K562 (cell line): ENCODE measurements around the gene CD164. TPM values are rescaled to one million over a fixed set of nuclear protein-coding genes. Genes with fewer than 3 reads are reported as not detected.

Experiments used
- CXXC5 ChIP-seq: fragments of 250-450 bp; sonication (Bioruptor Pico); IDR thresholded peaks from 2 replicates; pipeline ENCODE4 v1.8.0; 2022; ENCODE audit warnings: inconsistent platforms, mild to moderate bottlenecking, moderate library complexity
- EP300 ChIP-seq: IDR thresholded peaks from 2 replicates; pipeline ENCODE4 v1.6.1; 2012; ENCODE audit warnings: low read length, improper control_type of control experiment
- ERF ChIP-seq: fragments of 450-650 bp; formaldehyde crosslinking; IDR thresholded peaks from 2 replicates; pipeline ENCODE4 v1.4.0; 2020; ENCODE audit warnings: mild to moderate bottlenecking, mixed read lengths
- FOXJ2 ChIP-seq: fragments of 200-800 bp; sonication (Bioruptor generic); IDR thresholded peaks from 2 replicates; pipeline ENCODE4 v1.6.1; 2016; ENCODE audit warnings: missing genetic modification characterization, missing compliant biosample characterization
- GATAD2A ChIP-seq: fragments of 450-650 bp; IDR thresholded peaks from 2 replicates; pipeline ENCODE4 v1.6.1; 2017
- HDAC2 ChIP-seq: fragments of 450-650 bp; IDR thresholded peaks from 2 replicates; pipeline ENCODE4 v1.6.1; 2016; ENCODE audit warnings: mild to moderate bottlenecking
- HDAC3 ChIP-seq: fragments of 450-650 bp; IDR thresholded peaks from 2 replicates; pipeline ENCODE4 v1.6.1; 2018; ENCODE audit warnings: borderline replicate concordance, mild to moderate bottlenecking, moderate library complexity; ENCODE audit not compliant: partially characterized antibody
- MNT ChIP-seq, 2 experiments: fragments of 450-650 bp; conservative IDR thresholded peaks; 2 replicates each; pipeline ENCODE4 v1.6.1; 2017; ENCODE audit warnings: mild to moderate bottlenecking in 2 of 2, moderate library complexity in 2 of 2
- RFX5 ChIP-seq: IDR thresholded peaks from 2 replicates; pipeline ENCODE4 v1.6.1; 2011; ENCODE audit warnings: low read depth, mild to moderate bottlenecking, improper control_type of control experiment, low read length
- SP1 ChIP-seq: sonication (generic); formaldehyde crosslinking; IDR thresholded peaks from 2 replicates; pipeline ENCODE4 v1.8.1; 2022; ENCODE audit warnings: mild to moderate bottlenecking, missing genetic modification reagents
- STAT5A ChIP-seq: IDR thresholded peaks from 2 replicates; pipeline ENCODE4 v1.6.1; 2012; ENCODE audit warnings: low read length, inconsistent platforms, borderline replicate concordance
- SUPT5H ChIP-seq: fragments of 450-650 bp; IDR thresholded peaks from 2 replicates; pipeline ENCODE4 v1.6.1; 2016
- TBL1XR1 ChIP-seq, 2 experiments: IDR thresholded peaks; 2 replicates each; pipeline ENCODE4 v1.6.1; 2012; ENCODE audit warnings: improper control_type of control experiment in 2 of 2, low read length in 2 of 2, mild to moderate bottlenecking in 1 of 2
- YY1 ChIP-seq, 3 experiments: IDR thresholded peaks; 2 replicates each; pipeline ENCODE4 v1.6.1; 2011; ENCODE audit warnings: low read length in 2 of 3, mild to moderate bottlenecking in 2 of 3, moderate library complexity in 2 of 3, borderline replicate concordance in 1 of 3, control low read depth in 1 of 3, low read depth in 1 of 3; ENCODE audit not compliant: insufficient read depth in 3 of 3, insufficient replicate concordance in 2 of 3, control insufficient read depth in 1 of 3, insufficient read length in 1 of 3; ENCODE audit errors: extremely low read depth in 1 of 3
- ZNF592 ChIP-seq: fragments of 450-650 bp; IDR thresholded peaks from 2 replicates; pipeline ENCODE4 v1.6.1; 2017; ENCODE audit warnings: antibody characterized with exemption, mild to moderate bottlenecking
- polyA plus RNA-seq, 8 experiments: library from polyadenylated mRNA; depleted of rRNA in 4 of 8; stranded (reverse) in 5 of 8; unstranded in 3 of 8; fragments of >200 nt; fragmentation: Nextera tagmentation in 2 of 8; fragmentation: Illumina TruSeq in 1 of 8; extraction: Ambion mirVana in 2 of 8; extraction: Trizol in 1 of 8; gene quantifications; 2 replicates each; pipeline versions ENCODE4 v1.2.1 to v1.2.3, GENCODE V29; 2011 to 2014; ENCODE audit warnings: inconsistent platforms in 1 of 8, missing spikeins in 1 of 8
- total RNA-seq, 7 experiments: library from RNA; depleted of rRNA in 6 of 7; stranded (reverse); fragments of >200 nt in 6 of 7; fragmentation: Illumina TruSeq in 2 of 7; extraction: Trizol in 2 of 7; gene quantifications; 2 replicates each; pipeline versions ENCODE4 v1.2.1 to v1.2.3, GENCODE V29; 2011 to 2021; ENCODE audit warnings: low replicate concordance in 1 of 7
- TF ChIP-seq, protein P1 (sequence below), 3 experiments: fragments of 200-800 bp in 1 of 3; fragments of 250-450 bp in 1 of 3; fragments of 450-650 bp in 1 of 3; sonication (Bioruptor Pico) in 1 of 3; sonication (Bioruptor generic) in 1 of 3; formaldehyde crosslinking in 1 of 3; IDR thresholded peaks; 2 replicates each; pipeline versions ENCODE4 v1.6.1 to v1.8.0; 2016 to 2022; ENCODE audit warnings: mild to moderate bottlenecking in 2 of 3, missing genetic modification characterization in 2 of 3, missing compliant biosample characterization in 1 of 3, moderate library complexity in 1 of 3

The CD164 gene
- total and polyA plus RNA-seq, 9 of the 15 experiments (the other 6 are each of a cell fraction or from before 2014, with no cell fraction given): 79.5 to 317 (median 165) TPM

- TF ChIP-seq, protein P1, sequence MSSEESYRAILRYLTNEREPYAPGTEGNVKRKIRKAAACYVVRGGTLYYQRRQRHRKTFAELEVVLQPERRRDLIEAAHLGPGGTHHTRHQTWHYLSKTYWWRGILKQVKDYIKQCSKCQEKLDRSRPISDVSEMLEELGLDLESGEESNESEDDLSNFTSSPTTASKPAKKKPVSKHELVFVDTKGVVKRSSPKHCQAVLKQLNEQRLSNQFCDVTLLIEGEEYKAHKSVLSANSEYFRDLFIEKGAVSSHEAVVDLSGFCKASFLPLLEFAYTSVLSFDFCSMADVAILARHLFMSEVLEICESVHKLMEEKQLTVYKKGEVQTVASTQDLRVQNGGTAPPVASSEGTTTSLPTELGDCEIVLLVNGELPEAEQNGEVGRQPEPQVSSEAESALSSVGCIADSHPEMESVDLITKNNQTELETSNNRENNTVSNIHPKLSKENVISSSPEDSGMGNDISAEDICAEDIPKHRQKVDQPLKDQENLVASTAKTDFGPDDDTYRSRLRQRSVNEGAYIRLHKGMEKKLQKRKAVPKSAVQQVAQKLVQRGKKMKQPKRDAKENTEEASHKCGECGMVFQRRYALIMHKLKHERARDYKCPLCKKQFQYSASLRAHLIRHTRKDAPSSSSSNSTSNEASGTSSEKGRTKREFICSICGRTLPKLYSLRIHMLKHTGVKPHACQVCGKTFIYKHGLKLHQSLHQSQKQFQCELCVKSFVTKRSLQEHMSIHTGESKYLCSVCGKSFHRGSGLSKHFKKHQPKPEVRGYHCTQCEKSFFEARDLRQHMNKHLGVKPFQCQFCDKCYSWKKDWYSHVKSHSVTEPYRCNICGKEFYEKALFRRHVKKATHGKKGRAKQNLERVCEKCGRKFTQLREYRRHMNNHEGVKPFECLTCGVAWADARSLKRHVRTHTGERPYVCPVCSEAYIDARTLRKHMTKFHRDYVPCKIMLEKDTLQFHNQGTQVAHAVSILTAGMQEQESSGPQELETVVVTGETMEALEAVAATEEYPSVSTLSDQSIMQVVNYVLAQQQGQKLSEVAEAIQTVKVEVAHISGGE (CRISPR knock-in tag; IDR thresholded peaks at IDR 0.05): 0 out of 6 replicates have a peak, but pooled peaks of 1 of the 3 experiments have one; percentile 26
- TF ChIP-seq TBL1XR1 (IDR thresholded peaks at IDR 0.05; ENCODE audit: low read length in 2 of 2) (peak in 1 of 2 experiments; percentile 38; a peak in 1 of 4 replicates), STAT5A (0 out of 2 replicates have a peak, but pooled peaks have one; percentile 20), MNT (conservative IDR thresholded peaks at IDR 0.05) (peak; percentile 99), GATAD2A (peak; percentile 66; the same call in 1 of the 2 replicates), ERF (CRISPR knock-in tag) (no peak), HDAC3 (peak; percentile 67), CXXC5 (CRISPR knock-in tag) (peak; percentile 75), SUPT5H (peak; percentile 50), SP1 (peak; percentile 41; the same call in 1 of the 2 replicates), FOXJ2 (tag) (peak; percentile 76), EP300 (no peak; the same call in 1 of the 2 replicates), HDAC2 (peak; percentile 87), YY1 (IDR thresholded peaks at IDR 0.05; ENCODE audit: borderline replicate concordance in 1 of 3, control insufficient read depth in 1 of 3, extremely low read depth in 1 of 3, insufficient read depth in 3 of 3, insufficient read length in 1 of 3, insufficient replicate concordance in 2 of 3, low read depth in 1 of 3, low read length in 2 of 3) (peak in 2 of 3 experiments; percentile 47 to 70), ZNF592 (0 out of 2 replicates have a peak, but pooled peaks have one; percentile 35), RFX5 (0 out of 2 replicates have a peak, but pooled peaks have one; percentile 38)
Observed at GRCh38 chr6:109382576-109383437, 540 bp upstream of the CD164 start (continued).
